PC-9 (cell line): ENCODE data around the gene CHD1L. TPM values are rescaled to one million over a fixed set of nuclear protein-coding genes. Genes with fewer than 3 reads are reported as not detected.

ENCODE experiments used
- BruUV-seq: library from RNA; stranded (reverse); fragments of 400-500 nt; replicated peaks from 2 replicates; lab custom pipeline; 2021; lab: Mats Ljungman, UMichigan
- CTCF ChIA-PET: fragments of 300-600 bp; sonication (Branson Sonifier 250); formaldehyde crosslinking; loops from one replicate; lab custom pipeline; 2022; ENCODE audit warnings: antibody characterized with exemption; lab: Charles Lee
- POLR2A ChIA-PET: fragments of 300-600 bp; sonication (Branson Sonifier 250); formaldehyde crosslinking; loops from one replicate; lab custom pipeline; 2022; ENCODE audit warnings: antibody characterized with exemption; ENCODE audit not compliant: unreplicated experiment; lab: Charles Lee
- DNase-seq, 2 experiments: peaks; one replicate each; pipeline versions ENCODE4 v3.0.0 to v3.0.0-alpha.2; 2015 to 2022; ENCODE audit warnings: mixed read lengths in 1 of 2
- H2AFZ ChIP-seq: fragments of 200-600 bp; sonication (generic); 2 replicates; pipeline ENCODE4 v1.8.1; 2017; ENCODE audit warnings: antibody characterized with exemption
- H3F3A ChIP-seq: fragments of 200-600 bp; sonication (generic); 2 replicates; pipeline ENCODE4 v1.8.1; 2017; ENCODE audit warnings: antibody characterized with exemption, mild to moderate bottlenecking, low read depth; ENCODE audit not compliant: insufficient read depth
- H3K27ac ChIP-seq: fragments of 200-600 bp; sonication (generic); 2 replicates; pipeline ENCODE4 v1.6.1; 2016; ENCODE audit warnings: mixed run types
- H3K27me3 ChIP-seq: fragments of 200-600 bp; sonication (generic); 2 replicates; pipeline ENCODE4 v1.6.1; 2016; ENCODE audit warnings: low read depth, mixed run types; ENCODE audit not compliant: insufficient read depth
- H3K36me3 ChIP-seq: fragments of 200-600 bp; sonication (generic); 2 replicates; pipeline ENCODE4 v1.6.1; 2016; ENCODE audit warnings: low read depth, mixed run types
- H3K4me1 ChIP-seq: fragments of 200-600 bp; sonication (generic); replicated peaks from 2 replicates; pipeline ENCODE4 v1.6.1; 2016; ENCODE audit warnings: mixed run types; ENCODE audit not compliant: insufficient read depth
- H3K4me2 ChIP-seq: fragments of 200-600 bp; sonication (generic); 2 replicates; pipeline ENCODE4 v1.6.1; 2017; ENCODE audit warnings: mixed run types
- H3K4me3 ChIP-seq: fragments of 200-600 bp; sonication (generic); 2 replicates; pipeline ENCODE4 v1.6.1; 2016; ENCODE audit warnings: mixed run types
- H3K79me2 ChIP-seq: fragments of 200-600 bp; sonication (generic); 2 replicates; pipeline ENCODE4 v1.6.1; 2017; ENCODE audit warnings: low read depth, mixed run types
- H3K9me2 ChIP-seq: fragments of 200-600 bp; sonication (generic); 2 replicates; pipeline ENCODE4 v1.8.1; 2017; ENCODE audit warnings: mild to moderate bottlenecking; ENCODE audit not compliant: insufficient read depth
- H3K9me3 ChIP-seq: fragments of 200-600 bp; sonication (generic); 2 replicates; pipeline ENCODE4 v1.8.1; 2016; ENCODE audit warnings: low read depth; ENCODE audit not compliant: insufficient read depth
- H4K20me1 ChIP-seq: fragments of 200-600 bp; sonication (generic); 2 replicates; pipeline ENCODE4 v1.8.1; 2017; ENCODE audit not compliant: insufficient read depth
- CTCF ChIP-seq: fragments of 200-600 bp; sonication (generic); conservative IDR thresholded peaks from 2 replicates; pipeline ENCODE4 v1.6.1; 2017; ENCODE audit warnings: mixed run types, antibody characterized with exemption, mild to moderate bottlenecking, moderate library complexity
- EZH2 ChIP-seq: fragments of 200-600 bp; sonication (generic); IDR thresholded peaks from 2 replicates; pipeline ENCODE4 v1.8.0; 2017; ENCODE audit warnings: antibody characterized with exemption, low read depth
- intact Hi-C: fragments of 100-400 bp; cut with micrococcal nuclease; formaldehyde crosslinking; loops from one replicate; pipeline ENCODE4 v1.10.0; 2022; ENCODE audit not compliant: unreplicated experiment
- total RNA-seq: library from RNA; stranded (reverse); gene quantifications from 2 replicates; pipeline ENCODE4 v1.2.3, GENCODE V29; 2021

The CHD1L gene
- total RNA-seq, 1 experiment from 2014 or later: 31.8 TPM

DNA sequence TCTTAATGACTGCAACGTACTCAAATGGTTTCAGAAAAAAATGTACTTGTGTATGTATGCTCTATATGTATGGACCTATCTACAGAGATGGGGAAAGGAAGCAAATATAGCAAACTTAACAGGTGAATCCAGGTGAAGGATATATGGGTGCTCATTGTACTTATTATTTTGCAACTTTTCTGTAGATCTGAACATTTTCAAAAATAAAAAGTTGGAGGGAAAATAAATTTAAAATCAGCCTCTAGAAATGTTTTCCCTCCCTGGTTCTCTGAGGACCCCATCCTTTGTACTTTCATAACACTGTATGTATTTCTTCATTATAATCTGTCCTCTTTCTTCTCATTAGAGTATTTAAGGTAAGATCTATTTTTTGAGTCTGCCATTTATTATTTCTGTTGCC is 35.3 kb upstream of the CHD1L start:
- Histone ChIP-seq H3K9me2 (no peaks in the 10 kb centered on the region), H3K4me3 (no peak overlapping the region), H2AFZ (no peak overlapping the region), H3K27me3 (no peaks in the 10 kb centered on the region), H4K20me1 (no peaks in the 10 kb centered on the region), H3K36me3 (no peaks in the 10 kb centered on the region), H3K4me1 (no peaks in the 10 kb centered on the region), H3K9me3 (no peaks in the 10 kb centered on the region), H3K4me2 (no peak overlapping the region), H3K27ac (no peak overlapping the region), H3F3A (no peaks in the 10 kb centered on the region), H3K79me2 (no peaks in the 10 kb centered on the region)
- ChIA-PET CTCF (no interaction called here), POLR2A (no interaction called here)
- intact Hi-C loops: no loop called here
- no peak for DNase-seq
- no TSS peak for BruUV-seq
- TF ChIP-seq CTCF: no peak
- TF ChIP-seq EZH2: no peak

DNA sequence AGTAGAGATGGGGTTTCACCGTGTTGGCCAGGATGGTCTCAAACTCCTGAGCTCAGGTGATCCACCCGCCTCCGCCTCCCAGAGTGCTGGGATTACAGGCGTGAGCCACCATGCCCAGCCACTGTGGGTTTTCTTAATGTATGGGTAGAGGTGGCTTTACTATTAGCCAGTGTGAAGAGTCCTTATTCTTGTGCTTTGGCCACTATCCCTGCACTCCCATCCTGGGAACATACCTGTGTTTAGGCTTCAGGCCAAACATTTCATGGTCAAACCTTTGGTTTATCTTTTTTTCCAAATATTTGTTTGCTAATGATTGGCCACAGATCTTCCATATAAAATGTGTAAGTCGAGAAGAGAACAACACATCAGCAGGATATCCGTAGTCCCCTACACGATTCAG is 33.9 kb upstream of the CHD1L start:
- intact Hi-C loops: no loop called here
- Histone ChIP-seq H2AFZ (no peak overlapping the region), H3K27ac (no peak overlapping the region), H3K4me3 (no peak overlapping the region), H3K4me1 (no peaks in the 10 kb centered on the region), H3K79me2 (no peaks in the 10 kb centered on the region), H3K27me3 (no peaks in the 10 kb centered on the region), H3K4me2 (no peak overlapping the region), H3K36me3 (no peaks in the 10 kb centered on the region), H4K20me1 (no peaks in the 10 kb centered on the region), H3K9me2 (no peaks in the 10 kb centered on the region), H3F3A (no peaks in the 10 kb centered on the region), H3K9me3 (no peaks in the 10 kb centered on the region)
- peak in 1 of 2 experiments; percentile 26 for DNase-seq
- TF ChIP-seq EZH2 (no peak), CTCF (no peak)
- BruUV-seq: no TSS peak
- ChIA-PET CTCF (no interaction called here), POLR2A (no interaction called here)

- no peak overlapping the region for H3K4me2 ChIP-seq
- H3K27me3 ChIP-seq: no peaks in the 10 kb centered on the region
- H3K4me3 ChIP-seq: no peak overlapping the region
- H3K9me2 ChIP-seq: no peaks in the 10 kb centered on the region
- CTCF ChIA-PET: no interaction called here
- H4K20me1 ChIP-seq: no peaks in the 10 kb centered on the region
- no peaks in the 10 kb centered on the region for H3K4me1 ChIP-seq
- H3K36me3 ChIP-seq: no peaks in the 10 kb centered on the region
- H3F3A ChIP-seq: no peaks in the 10 kb centered on the region
- no peak for TF ChIP-seq EZH2
- TF ChIP-seq CTCF: no peak
- H3K27ac ChIP-seq: no peak overlapping the region
- H3K79me2 ChIP-seq: no peaks in the 10 kb centered on the region
- H3K9me3 ChIP-seq: no peaks in the 10 kb centered on the region
- no peak overlapping the region for H2AFZ ChIP-seq
- POLR2A ChIA-PET: no interaction called here
- peak in 1 of 2 experiments; percentile 20 for DNase-seq
- BruUV-seq: no TSS peak
- intact Hi-C loops: no loop called here
Measured at GRCh38 chr1:147209825-147210821, 32.4 kb upstream of the CHD1L start.
